ENCODE results near the gene PAIP2. TPM values are rescaled to one million over a fixed set of nuclear protein-coding genes. Genes with fewer than 3 reads are reported as not detected.
A peak's percentile ranks its signal among the peaks of the same experiment; 100 is the strongest.

The PAIP2 gene
- polyA plus RNA-seq, 1 of the 3 experiments (the other 2 are of a cell fraction) = 73.2 TPM

GRCh38 chr5:139306197-139306596 lies 35.5 kb upstream of the PAIP2 start:
- no peak overlapping the region for H2AFZ ChIP-seq (ENCODE audit: low read depth)
- peaks cover 6 to 24% of the 10 kb centered on the region in 2 experiments; a peak in 3 of 4 replicates for H3K4me1 ChIP-seq (ENCODE audit: control insufficient read depth in 1 of 2, insufficient read depth in 2 of 2, low read depth in 1 of 2, low read length in 1 of 2)
- H3K9me3 ChIP-seq = no peaks in the 10 kb centered on the region
- H3K9ac ChIP-seq = no peak overlapping the region
- peak overlapping the region; percentile 0; the same call in 1 of the 2 replicates for H3K4me2 ChIP-seq
- no peak for DNase-seq
- no peaks in the 10 kb centered on the region for H3K9me2 ChIP-seq
- POLR2A ChIA-PET = interaction anchor here (0.7 kb wide), 1 partner anchor 31 kb away, joined by 3 read pairs; no protein-coding TSS in a partner anchor
- H3K79me2 ChIP-seq (ENCODE audit: insufficient read depth) = peaks cover 100% of the 10 kb centered on the region
- H3K36me3 ChIP-seq (replicated peaks in 1 of 2; ENCODE audit: control insufficient read depth in 1 of 2, insufficient read depth in 2 of 2, low read length in 1 of 2) = peaks cover 11 to 23% of the 10 kb centered on the region in 2 experiments
- 76% methylated on average over 1 of the region's 1 CpG for WGBS (ENCODE audit: low lambda C conversion rate)
- TF ChIP-seq YY1 (IDR thresholded peaks at IDR 0.05; ENCODE audit: low read depth) (no peak), MEF2A (IDR thresholded peaks at IDR 0.05; ENCODE audit: borderline replicate concordance, low read depth) (no peak)
- H3K4me3 ChIP-seq (ENCODE audit: low read depth in 2 of 2, low read length in 1 of 2) = no peak overlapping the region
- no peak overlapping the region for H3K27ac ChIP-seq (ENCODE audit: low read depth in 2 of 2, low read length in 1 of 2)
- peaks cover 35% of the 10 kb centered on the region for H3F3A ChIP-seq (replicated peaks; ENCODE audit: insufficient read depth)
- CTCF ChIA-PET = interaction anchor here (1.3 to 3.1 kb wide), 2 partner anchors 11 to 17 kb away, joined by 3 to 13 read pairs; partner anchors contain the start of gene MATR3
- H3K27me3 ChIP-seq (ENCODE audit: insufficient read depth) = no peaks in the 10 kb centered on the region
- peaks cover 100% of the 10 kb centered on the region for H4K20me1 ChIP-seq (ENCODE audit: insufficient read depth)

DNA sequence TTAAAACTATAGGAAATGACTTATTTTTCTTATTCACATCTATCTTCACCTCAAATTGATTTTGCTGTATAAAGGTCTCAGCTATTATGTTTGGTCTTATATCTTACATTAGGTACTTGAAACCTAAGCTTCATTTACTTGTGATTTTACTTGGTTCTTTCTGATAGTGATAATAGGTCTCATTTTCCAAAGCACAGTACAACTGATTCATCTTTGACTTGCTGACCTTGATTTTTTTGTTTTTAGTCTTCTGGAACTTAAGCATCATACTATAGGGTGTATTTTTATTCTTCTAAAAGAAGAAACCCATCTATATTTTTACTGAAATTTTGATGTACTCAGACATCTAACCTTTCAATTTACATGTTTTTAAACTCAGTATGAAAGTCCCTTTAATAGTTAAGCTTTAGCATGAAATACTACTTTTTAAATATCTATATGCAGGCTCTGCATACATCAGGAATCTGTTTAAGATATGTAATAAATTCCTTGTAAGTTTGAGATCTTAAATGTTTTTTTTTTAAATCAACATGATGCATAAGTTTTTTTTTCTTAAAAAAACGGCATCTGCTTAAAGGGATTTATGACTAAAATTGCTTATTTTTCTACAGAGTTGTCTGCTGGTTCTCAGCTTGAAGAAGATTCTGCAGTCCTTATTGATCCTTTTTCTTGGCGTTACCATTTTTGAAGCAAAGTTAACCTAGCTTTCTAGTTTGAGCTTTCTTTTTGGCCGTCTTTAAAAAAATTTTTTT lies 34.9 kb upstream of the PAIP2 start:
- no peak for DNase-seq
- POLR2A ChIA-PET = interaction anchor here (0.7 to 1.4 kb wide), 2 partner anchors 10 to 32 kb away, joined by 3 to 4 read pairs; no protein-coding TSS in a partner anchor
- Histone ChIP-seq H3K9me2 (no peaks in the 10 kb centered on the region), H3K27ac (ENCODE audit: low read depth in 2 of 2, low read length in 1 of 2) (no peak overlapping the region), H3K4me3 (ENCODE audit: low read depth in 2 of 2, low read length in 1 of 2) (no peak overlapping the region), H3K4me2 (no peak overlapping the region; the same call in 1 of the 2 replicates), H2AFZ (ENCODE audit: low read depth) (no peak overlapping the region), H3F3A (replicated peaks; ENCODE audit: insufficient read depth) (peaks cover 32% of the 10 kb centered on the region), H3K4me1 (ENCODE audit: control insufficient read depth in 1 of 2, insufficient read depth in 2 of 2, low read depth in 1 of 2, low read length in 1 of 2) (peaks cover 6 to 24% of the 10 kb centered on the region in 2 experiments; a peak in 3 of 4 replicates), H3K27me3 (ENCODE audit: insufficient read depth) (no peaks in the 10 kb centered on the region), H3K79me2 (ENCODE audit: insufficient read depth) (peaks cover 100% of the 10 kb centered on the region), H4K20me1 (ENCODE audit: insufficient read depth) (peaks cover 100% of the 10 kb centered on the region), H3K36me3 (replicated peaks in 1 of 2; ENCODE audit: control insufficient read depth in 1 of 2, insufficient read depth in 2 of 2, low read length in 1 of 2) (peaks cover 11 to 24% of the 10 kb centered on the region in 2 experiments), H3K9ac (no peak overlapping the region), H3K9me3 (no peaks in the 10 kb centered on the region)
- 93% methylated on average over 3 of the region's 3 CpGs for WGBS (ENCODE audit: low lambda C conversion rate)
- TF ChIP-seq YY1 (IDR thresholded peaks at IDR 0.05; ENCODE audit: low read depth) (no peak), EZH2phosphoT487 (IDR thresholded peaks at IDR 0.05; ENCODE audit: borderline replicate concordance, low read depth) (no peak), RCOR1 (IDR thresholded peaks at IDR 0.05; ENCODE audit: low read length) (no peak), MAX (IDR thresholded peaks at IDR 0.05; ENCODE audit: low read depth) (no peak), GABPA (IDR thresholded peaks at IDR 0.05; ENCODE audit: low read depth) (no peak), FOXJ3 (CRISPR knock-in tag; IDR thresholded peaks at IDR 0.05) (no peak), RFX5 (IDR thresholded peaks at IDR 0.05; ENCODE audit: low read length) (no peak)
- TF ChIP-seq, protein P1, sequence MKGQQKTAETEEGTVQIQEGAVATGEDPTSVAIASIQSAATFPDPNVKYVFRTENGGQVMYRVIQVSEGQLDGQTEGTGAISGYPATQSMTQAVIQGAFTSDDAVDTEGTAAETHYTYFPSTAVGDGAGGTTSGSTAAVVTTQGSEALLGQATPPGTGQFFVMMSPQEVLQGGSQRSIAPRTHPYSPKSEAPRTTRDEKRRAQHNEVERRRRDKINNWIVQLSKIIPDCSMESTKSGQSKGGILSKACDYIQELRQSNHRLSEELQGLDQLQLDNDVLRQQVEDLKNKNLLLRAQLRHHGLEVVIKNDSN (IDR thresholded peaks at IDR 0.05; ENCODE audit: borderline replicate concordance, low read depth) = no peak
- TF ChIP-seq, protein P2, sequence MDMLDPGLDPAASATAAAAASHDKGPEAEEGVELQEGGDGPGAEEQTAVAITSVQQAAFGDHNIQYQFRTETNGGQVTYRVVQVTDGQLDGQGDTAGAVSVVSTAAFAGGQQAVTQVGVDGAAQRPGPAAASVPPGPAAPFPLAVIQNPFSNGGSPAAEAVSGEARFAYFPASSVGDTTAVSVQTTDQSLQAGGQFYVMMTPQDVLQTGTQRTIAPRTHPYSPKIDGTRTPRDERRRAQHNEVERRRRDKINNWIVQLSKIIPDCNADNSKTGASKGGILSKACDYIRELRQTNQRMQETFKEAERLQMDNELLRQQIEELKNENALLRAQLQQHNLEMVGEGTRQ (IDR thresholded peaks at IDR 0.05; ENCODE audit: borderline replicate concordance, low read depth, low read length) = no peak
- TF ChIP-seq, protein P3, sequence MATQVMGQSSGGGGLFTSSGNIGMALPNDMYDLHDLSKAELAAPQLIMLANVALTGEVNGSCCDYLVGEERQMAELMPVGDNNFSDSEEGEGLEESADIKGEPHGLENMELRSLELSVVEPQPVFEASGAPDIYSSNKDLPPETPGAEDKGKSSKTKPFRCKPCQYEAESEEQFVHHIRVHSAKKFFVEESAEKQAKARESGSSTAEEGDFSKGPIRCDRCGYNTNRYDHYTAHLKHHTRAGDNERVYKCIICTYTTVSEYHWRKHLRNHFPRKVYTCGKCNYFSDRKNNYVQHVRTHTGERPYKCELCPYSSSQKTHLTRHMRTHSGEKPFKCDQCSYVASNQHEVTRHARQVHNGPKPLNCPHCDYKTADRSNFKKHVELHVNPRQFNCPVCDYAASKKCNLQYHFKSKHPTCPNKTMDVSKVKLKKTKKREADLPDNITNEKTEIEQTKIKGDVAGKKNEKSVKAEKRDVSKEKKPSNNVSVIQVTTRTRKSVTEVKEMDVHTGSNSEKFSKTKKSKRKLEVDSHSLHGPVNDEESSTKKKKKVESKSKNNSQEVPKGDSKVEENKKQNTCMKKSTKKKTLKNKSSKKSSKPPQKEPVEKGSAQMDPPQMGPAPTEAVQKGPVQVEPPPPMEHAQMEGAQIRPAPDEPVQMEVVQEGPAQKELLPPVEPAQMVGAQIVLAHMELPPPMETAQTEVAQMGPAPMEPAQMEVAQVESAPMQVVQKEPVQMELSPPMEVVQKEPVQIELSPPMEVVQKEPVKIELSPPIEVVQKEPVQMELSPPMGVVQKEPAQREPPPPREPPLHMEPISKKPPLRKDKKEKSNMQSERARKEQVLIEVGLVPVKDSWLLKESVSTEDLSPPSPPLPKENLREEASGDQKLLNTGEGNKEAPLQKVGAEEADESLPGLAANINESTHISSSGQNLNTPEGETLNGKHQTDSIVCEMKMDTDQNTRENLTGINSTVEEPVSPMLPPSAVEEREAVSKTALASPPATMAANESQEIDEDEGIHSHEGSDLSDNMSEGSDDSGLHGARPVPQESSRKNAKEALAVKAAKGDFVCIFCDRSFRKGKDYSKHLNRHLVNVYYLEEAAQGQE (IDR thresholded peaks at IDR 0.05; ENCODE audit: low read depth, low read length) = no peak
- CTCF ChIA-PET = interaction anchor here (0.8 to 1.3 kb wide), 2 partner anchors 13 to 16 kb away, joined by 3 to 4 read pairs; no protein-coding TSS in a partner anchor

Data from SK-N-SH (cell line).